HuH-7 (cell line): Measurements from ENCODE around the gene APP.
"Not testable (repeated sequence)": the region's sequence is repeated elsewhere in the genome, so short reads cannot be mapped to it uniquely, and the experiment has no call there.

ENCODE experiments used
- DNase-seq: peaks from one replicate; pipeline ENCODE4 v3.0.0; 2011; ENCODE audit warnings: low spot score

APP gene

GRCh38 chr21:26098772-26099397 is 71.7 kb downstream of the APP start:
- DNase-seq, result no peak

DNA sequence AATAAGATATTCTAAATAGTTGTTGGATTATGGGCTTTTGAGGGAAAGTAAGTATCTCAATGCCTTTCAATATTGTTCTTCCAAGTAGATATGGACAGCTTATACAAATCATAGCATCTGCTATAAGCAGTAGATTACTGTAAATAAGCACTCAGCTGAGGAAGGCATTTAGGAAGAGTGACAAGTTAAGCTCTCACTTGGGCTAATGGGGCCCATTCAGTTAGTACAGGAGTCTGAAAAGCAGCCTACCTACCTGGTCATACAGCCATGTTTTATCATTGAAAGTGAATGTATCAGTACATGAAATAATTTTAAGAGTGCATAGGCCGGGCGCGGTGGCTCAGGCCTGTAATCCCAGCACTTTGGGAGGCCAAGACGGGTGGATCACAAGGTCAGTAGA is 73.1 kb downstream of the APP start:
- no peak for DNase-seq

- DNase-seq, result no peak
These were observed 73.8 kb downstream of the APP start for GRCh38 chr21:26096494-26097371.

DNA sequence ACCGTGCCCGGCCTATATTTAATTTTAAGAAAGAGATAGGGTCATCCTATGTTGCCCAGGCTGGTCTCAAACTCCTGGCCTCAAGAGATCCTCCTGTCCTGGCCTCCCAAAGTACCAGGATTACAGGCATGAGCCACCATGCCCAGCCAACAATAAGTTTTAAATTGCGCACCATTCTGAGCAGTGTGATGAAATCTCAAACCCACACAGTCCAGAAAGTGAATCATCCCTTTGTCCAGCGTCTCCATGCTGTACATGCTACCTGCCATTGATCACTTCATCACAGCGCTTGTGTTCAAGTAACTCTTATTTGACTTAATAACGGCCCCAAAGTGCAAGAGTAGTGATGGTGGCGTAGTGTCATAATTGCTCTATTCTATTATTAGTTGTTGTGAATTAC is 75.4 kb downstream of the APP start:
- no peak for DNase-seq

DNA sequence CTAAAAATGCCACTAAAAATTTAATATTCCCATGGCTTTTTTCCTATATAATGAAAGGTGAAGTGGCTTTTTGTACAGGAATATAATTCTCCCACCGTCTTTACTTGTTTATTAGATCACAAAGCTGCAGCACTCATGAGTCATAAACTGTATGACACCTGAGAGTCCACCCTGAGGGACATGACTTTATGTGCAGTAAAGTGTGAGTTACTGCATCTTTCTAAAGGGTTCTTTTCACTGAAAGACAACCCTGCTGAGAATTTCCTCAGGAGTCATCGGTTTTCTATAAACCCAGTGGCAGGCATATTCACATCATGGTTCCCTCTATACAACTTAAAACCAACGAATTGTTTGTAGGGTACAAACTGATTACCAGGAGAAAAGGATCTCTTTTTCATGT is 77.4 kb downstream of the APP start:
- no peak for DNase-seq

- DNase-seq, result no peak
These were observed 79.0 kb downstream of the APP start for GRCh38 chr21:26091480-26092018.

DNA sequence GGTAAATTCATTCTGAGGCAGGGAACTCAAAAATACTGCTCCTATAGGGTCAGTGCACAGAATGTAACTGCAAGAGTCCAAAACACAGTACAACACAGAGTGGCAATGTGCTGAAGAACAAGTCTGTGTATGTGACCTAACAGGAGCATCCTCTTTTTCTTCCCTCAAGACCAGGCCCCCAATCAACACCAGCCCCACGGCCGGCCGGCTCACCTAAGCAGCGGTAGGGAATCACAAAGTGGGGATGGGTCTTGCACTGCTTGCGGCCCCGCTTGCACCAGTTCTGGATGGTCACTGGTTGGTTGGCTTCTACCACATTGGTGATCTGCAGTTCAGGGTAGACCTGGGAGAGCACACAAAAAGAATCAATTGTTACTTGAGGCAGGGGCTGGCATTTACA is 80.8 kb downstream of the APP start:
- DNase-seq, result no peak

- DNase-seq, result no peak
These were observed 83.2 kb downstream of the APP start for GRCh38 chr21:26087223-26087918.

DNA sequence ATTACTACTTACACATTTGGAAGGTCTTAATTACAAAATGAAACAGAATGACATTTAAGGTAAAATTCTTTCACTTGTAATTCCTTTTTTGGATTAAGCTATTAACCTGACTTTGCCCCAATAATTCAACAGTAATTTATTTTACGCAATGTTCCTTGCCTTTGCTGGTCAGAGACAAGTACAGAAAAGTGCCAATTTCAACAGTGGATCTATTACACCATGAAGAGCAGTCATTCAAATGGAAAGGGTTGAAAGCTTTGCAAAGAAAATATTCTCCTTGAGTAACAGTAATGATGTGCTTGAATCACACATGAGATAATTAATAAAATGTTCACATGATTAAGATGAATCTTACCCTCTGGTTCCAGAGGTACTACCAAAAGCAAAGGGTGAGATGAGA is 84.7 kb downstream of the APP start:
- DNase-seq, result no peak

DNA sequence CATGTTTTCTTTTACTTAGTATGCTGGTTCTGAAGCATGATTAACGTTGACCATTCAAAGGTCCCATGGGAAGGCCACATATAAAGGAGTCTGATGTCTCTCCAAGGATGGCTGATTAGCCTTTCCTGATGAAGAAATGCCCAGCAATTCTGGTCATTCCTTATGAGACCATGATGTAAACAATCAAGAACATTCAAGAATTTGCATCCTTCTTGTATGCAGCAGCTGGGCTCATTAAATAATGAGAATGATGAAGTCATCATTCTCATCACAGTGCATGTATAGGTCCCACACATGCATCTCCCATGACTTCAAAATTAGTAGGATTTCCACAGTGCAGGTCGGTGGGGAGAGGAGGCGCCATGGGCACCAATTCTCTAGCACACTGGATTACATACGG is 85.4 kb downstream of the APP start:
- DNase-seq, result no peak

DNA sequence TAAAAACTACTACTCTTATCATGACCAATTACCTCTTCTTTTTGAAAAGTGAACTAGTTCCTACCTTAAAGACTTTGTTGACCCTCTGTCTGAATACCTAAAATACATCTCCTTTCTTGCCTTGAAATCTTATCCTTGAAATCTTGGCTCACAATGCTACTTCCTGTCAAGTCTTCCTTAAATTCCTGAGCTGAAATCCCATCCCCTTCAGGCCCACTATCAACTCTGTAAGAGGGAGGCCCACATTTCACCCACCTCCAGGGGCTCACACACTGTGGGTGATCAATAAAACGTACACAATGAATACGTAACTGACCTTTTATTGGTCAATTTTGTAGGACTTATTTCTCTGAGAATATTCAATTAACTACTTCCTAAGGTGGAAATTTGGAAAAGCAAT is 88.0 kb downstream of the APP start:
- no peak for DNase-seq

DNA sequence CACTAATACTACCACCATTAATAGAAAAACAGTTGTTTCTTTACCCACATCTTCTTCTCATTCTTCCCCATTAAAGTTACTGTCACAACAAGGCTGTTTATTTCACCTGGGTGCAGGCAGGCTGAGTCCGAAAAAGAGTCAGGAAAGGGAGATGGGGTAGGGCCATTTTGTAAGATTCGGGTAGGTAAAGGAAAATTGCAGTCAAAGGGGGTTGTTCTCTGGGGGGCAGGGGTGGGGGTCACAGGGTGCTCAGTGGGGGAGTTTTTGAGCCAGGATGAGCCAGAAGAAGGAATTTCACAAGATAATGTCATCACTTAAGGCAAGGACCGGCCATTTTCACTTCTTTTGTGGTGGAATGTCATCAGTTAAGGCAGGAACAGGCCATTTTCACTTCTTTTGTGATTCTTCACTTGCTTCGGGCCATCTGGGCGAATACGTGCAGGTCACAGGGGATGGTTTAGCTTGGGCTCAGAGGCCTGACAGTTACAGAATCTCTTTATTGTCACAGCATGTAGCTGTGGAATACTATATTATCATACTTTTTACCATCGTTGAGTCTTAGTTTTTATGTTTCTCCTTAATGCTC is 89.3 kb downstream of the APP start:
- not testable (repeated sequence) for DNase-seq

DNA sequence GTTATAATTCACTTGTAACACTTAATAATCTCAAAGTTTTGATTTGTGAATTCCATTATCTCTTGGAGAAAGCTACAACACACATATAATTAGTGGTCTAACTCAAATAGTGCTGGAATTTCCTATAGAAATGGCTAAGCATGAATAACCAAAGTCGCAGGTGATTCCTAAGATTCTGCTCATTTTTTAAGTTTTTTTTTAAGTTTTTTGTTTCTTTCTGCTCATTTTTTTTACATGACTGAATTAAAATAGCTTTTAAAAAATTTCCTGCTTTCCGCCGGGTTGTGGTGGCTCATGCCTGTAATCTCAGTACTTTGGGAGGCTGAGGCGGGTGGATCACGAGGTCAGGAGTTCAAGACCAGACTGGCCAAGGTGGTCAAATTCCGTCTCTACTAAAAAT is 90.4 kb downstream of the APP start:
- no peak for DNase-seq

DNA sequence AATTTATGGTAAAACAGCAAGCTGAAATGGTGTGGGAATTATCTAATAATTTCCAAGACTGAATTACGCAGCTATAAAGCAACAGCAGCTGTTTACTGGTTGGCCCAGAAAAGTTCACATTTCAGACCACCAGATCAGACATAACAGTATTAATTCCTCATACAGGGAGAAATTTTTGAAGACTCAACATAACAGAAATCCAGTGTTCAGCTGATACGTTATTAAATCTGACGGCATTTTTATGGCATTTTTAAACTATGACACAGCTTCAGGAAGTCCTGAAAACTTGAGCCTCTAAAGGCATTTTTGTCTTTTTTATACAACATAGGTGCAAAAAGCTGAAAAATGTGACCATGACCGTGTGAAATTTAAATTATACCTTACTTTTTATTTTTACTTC is 91.2 kb downstream of the APP start:
- no peak for DNase-seq

DNA sequence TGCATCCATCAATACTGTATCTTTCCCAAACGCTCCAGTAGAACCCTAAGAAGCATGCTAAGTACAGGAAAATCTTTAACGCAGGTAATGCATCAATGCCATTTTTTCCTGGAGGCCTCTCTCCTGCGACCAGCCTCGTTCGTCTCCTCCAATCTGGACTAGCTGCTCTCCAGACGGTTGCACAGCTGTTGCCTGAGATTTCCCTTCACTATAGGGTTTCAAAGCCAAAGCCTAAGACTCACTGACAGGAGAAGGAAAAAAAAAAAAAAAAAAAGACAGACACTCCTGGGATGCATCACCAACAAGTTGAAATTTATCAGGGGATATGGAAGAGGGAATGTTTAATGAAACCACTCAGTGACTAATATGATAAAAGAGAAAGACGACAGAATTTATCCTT is 93.0 kb downstream of the APP start:
- no peak for DNase-seq

- DNase-seq, result no peak
These were observed 97.6 kb downstream of the APP start for GRCh38 chr21:26072666-26073615.

DNA sequence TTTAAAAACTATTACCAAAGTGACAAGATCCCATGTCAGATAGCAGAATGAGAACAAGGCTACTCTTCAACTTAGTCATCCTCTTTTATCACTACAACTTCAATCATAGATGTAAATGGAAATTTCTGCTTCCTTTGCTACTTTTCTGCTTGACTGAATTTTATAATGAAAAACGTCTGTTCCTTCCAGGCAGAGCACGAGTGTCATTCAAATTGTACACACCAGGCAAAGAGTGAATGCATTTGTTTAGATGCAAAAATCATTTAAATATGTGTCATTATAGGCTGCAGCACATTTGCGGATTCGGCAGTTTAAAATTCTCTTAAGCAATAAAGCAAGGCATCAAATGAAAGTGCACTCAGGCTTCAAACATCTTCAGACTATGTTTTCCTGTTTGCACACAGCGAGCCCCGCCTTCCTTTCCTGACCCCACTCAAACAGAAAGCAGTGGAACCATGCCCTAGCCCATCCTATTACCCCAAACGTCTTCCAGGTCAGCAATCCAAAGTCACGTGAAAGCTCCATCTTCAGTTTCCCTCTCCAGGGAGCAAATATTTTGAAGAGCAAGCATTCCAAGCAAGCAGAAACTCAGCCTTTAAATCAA is 99.6 kb downstream of the APP start:
- peak; percentile 15 for DNase-seq

DNA sequence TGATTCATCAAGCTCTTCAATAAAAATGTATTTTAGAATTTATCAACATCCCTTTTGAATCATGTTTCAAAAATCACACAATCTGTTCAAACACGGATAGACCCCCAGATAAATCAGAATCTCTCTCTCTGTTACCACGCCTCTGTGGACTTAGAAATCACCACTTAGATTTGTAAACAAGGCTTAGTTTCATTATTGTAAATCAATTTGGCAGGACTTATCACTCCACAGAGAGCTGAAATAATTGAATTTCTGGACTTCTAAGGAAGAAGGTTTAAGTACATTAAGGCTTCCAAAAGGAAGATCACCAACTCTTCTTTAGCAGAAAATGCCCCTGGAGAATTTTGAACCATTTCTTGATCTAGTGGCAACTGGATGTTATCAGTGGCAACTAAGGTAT is 100.4 kb downstream of the APP start:
- no peak for DNase-seq

GRCh38 chr21:26068776-26069175 is 101.8 kb downstream of the APP start:
- DNase-seq, result no peak

DNA sequence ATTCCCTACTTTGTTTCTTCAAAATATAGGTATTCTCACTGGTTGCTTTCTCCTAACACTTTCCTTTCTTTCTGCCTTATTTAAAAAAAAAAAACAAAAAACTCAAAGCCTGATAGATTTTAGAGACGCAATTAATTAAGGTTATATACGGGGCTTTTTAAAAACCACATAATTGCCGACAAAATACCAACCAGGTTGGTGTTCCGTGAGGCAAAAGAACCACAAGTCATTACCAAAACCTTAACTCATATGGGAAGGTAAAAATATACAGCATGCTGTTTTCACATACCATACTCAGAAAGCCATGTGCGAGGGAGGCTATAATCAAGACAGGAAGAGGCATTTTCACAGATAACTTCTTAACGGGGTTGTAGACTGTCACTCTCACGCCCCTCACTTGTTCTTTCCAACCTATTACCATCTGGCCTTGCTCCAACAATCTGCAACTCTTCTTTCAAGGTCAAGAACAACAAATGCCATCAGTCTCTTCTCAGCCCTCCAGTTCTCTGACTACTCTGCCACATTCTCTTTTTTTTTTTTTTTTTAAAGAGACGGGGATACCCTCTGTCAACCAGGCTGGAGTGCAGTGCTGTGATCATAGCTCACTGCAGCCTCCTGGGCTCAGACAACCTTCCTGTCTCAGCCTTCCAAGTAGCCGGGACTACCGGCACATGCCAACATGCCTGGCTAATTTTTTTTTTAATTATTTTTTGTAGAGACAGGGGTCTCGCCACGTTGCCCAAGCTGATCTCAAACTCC is 102.6 kb downstream of the APP start:
- no peak for DNase-seq
